Stimulated activated CD8-positive, alpha-beta memory T cell treated with anti-CD3 and anti-CD28 coated beads, Interleukin-15, amount 100 ng/mL, for 4 hours (primary cell): ENCODE measurements around the gene EFHC2.
"Not testable (repeated sequence)": the region's sequence is repeated elsewhere in the genome, so short reads cannot be mapped to it uniquely, and the experiment has no call there.

Source experiments
- DNase-seq, 2 donors: peaks; one replicate each; pipeline ENCODE4 v3.0.0-alpha.2; 2020; ENCODE audit warnings: low read depth in 2 of 2

Gene EFHC2

GRCh38 chrX:44234116-44234515 is 109.4 kb downstream of the EFHC2 start:
- DNase-seq: no peak

- no peak for DNase-seq
These were observed 111.4 kb downstream of the EFHC2 start for GRCh38 chrX:44232081-44232480.

DNA sequence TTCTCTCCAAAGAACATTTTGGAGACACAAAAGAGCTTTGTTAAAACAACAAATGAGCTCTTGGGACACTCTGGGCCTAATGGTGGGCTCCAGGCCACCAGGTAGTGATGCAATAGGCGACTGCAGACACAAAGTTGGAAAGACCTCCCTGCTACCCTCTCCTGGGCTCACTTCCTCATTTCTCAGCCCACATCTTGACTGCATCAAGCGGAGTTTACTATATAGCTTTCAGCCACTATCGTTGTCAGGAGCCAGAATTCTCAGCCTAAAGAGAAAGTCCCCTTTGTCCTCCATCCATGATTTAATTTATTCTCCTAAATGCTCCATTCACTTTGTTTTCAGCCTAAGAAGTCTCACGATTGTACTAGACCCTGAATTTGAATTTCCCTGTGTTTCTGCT is 114.9 kb downstream of the EFHC2 start:
- no peak for DNase-seq

DNA sequence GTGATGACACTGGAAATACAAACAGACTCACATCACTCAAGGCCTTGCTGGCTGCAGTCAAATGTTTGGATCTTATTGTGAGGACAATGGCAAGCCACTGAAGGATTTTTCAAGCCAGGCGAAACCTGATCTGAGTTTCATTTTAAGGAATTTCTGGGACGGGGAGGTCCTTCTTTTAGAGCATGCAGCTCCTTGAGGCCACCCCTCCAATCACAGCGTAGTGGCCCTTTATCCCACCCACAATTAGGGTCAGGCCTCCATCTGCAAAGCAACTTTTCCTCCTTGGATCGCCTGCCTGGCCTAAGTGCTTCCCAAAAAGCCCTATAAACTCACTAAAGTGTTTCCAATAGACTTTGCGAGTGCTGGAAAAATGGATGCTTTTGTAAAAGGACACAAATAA is 115.5 kb downstream of the EFHC2 start:
- DNase-seq: no peak

DNA sequence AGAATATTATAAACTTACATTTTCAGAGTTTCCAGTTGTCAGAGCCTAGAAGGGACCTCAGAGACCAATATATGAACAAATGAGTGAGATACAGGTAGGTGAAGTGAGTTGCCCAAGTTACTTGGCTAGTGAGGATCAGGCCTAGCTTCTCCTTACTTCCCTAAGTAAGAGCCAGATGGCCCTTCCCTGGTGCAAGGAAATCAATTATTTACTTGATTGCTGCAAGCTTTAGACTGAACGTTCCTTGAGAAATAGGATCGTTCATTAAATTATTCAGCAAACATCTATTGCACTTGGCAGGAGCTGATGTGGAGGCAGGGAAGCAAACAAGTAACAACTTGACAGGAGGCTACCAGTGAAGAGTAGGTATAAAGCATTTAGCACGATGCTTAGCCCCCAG is 117.8 kb downstream of the EFHC2 start:
- no peak for DNase-seq

- no peak for DNase-seq
These were observed 118.7 kb downstream of the EFHC2 start for GRCh38 chrX:44224760-44225159.

GRCh38 chrX:44223150-44223549 is 120.3 kb downstream of the EFHC2 start:
- no peak for DNase-seq

DNA sequence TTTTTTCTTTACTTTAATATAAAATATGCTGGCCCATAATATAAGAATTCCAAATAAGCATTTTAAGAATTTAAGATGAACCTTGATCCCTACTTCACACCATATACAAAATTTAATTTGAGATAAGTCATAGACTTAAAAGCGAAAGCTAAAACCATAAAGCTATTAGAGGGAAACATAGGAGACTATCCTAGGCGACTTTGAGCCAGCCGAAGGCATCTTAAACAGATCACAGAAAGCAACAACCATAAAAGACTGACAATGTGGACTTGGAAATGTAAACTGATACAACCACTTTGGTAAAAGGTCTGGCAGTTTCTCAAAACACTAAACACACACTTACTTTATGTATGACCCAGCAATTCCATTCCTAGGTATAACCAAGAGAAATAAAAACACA is 125.0 kb downstream of the EFHC2 start:
- no peak for DNase-seq

- no peak for DNase-seq
These were observed 127.3 kb downstream of the EFHC2 start for GRCh38 chrX:44216171-44216570.

- no peak for DNase-seq
These were observed 139.7 kb downstream of the EFHC2 start for GRCh38 chrX:44203791-44204190.

GRCh38 chrX:44202596-44202995 is 140.9 kb downstream of the EFHC2 start:
- no peak for DNase-seq

GRCh38 chrX:44189116-44189515 is 154.4 kb downstream of the EFHC2 start:
- no peak for DNase-seq

DNA sequence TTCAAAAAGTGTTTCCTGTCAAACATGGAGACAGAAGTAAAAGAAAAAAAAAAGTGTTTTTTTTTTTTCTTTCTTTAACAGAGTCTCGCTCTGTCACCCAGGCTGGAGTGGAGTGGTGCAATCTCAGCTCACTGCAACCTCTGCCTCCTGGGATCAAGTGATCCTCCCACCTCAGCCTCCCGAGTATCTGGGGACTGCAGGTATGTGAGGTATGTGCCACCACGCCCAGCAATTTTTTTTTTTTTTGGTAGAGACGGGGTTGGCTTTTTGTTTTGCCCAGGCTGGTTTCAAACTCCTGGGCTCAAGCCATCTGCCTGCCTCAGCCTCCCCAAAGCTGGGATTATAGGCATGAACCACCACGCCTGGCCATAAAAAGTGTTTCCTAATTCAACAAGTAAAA is 155.6 kb downstream of the EFHC2 start:
- DNase-seq: not testable (repeated sequence)

GRCh38 chrX:44183329-44183728 is 160.1 kb downstream of the EFHC2 start:
- DNase-seq: no peak

DNA sequence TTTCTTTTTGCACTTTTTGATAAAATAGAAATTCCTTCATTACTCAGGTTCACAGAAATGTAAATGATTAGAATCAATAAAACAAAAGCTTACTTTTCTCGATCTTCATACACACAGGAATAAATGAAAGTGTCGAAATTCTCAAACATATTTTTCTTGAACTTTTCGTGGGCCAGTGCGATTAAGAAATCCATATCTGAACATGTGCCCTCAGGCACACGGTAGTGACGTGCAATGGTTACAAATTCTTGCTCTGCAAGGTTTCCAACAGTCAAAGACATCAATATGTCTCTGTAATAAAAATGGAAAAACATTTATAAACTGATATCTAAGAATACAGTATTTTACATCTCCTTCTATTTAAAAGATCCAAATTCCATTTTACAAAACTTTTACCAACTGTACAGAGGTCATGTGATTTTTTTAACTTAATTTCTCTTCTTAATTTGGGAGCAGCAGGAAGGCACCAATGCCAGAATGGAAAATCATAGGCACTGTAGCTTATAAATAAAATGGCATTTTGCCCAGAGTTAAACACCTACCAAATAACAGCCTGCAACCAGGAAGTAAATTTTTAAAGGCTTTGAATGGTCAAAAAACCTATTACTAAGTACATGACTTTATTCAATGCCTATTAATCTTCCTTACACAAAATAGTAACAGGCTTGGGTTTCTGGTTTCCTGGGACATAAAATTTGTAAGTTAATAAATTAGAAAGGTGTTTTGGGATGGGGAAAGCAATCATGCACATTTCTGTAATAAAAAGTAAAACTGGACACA is 165.0 kb downstream of the EFHC2 start:
- DNase-seq: no peak

DNA sequence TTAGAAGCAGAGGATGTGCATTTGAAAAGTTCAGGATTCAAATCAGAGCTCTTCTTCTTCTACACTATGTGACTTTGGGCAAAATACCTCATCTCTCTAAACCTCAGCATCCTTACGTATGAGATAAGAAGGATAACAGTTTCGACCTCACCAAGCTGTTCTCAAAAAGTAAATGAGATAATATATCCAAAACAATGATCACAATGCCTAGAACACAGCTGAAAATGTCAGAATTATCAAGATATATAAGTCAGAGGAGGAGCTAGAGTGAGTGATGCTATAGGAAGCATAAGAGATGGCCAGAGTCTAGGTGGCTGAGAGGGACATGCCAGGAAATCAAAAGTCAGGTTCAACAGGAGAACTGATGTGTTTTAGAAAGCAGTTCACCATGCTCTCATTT is 168.0 kb downstream of the EFHC2 start:
- DNase-seq: no peak

DNA sequence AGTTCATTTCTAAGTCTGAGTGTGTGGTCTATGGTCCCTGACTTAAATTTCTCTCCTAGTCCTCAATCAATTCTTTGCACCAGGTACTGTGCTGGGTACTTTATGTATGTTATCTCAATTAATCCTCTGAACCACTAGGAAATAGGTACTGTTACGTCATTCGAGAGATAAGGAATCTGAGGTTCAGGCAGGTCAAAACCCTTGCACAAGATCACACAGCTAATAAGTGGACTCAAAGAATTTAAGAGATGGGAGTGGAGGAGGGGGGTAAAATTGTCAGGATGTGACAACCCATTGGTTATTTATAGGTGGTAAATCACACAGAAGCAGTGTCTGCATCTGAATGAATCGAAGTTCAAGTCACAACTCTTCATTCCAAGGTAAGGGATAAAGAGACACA is 169.4 kb downstream of the EFHC2 start:
- no peak for DNase-seq

GRCh38 chrX:44173219-44173618 is 170.3 kb downstream of the EFHC2 start:
- no peak for DNase-seq

GRCh38 chrX:44167116-44167515 is 176.4 kb downstream of the EFHC2 start:
- no peak for DNase-seq

DNA sequence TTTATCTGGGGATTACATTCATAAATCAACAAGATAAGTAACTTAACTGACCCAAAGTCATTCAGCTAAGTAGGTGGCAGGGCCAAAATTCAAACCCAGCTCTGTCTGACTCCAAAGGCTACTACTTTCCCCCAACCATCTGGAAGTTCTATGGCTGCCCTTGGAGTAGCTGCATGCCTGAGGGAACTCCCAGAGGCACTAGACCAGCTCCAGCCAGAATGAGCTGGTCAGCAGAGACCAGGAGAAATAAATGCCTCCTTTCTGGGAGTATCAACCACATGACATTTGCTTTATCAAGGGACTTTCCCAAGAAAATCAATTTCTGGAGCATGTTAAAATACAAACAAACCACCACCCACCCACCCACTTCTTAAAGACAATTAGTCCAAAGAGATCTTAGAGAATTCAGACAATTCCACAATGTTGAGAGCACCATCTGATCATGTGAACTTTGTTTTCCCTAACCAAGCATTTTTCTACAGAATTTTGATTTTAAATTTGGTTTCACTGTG is 180.5 kb downstream of the EFHC2 start:
- DNase-seq: no peak

GRCh38 chrX:44157858-44158257 is 185.6 kb downstream of the EFHC2 start:
- DNase-seq: no peak

DNA sequence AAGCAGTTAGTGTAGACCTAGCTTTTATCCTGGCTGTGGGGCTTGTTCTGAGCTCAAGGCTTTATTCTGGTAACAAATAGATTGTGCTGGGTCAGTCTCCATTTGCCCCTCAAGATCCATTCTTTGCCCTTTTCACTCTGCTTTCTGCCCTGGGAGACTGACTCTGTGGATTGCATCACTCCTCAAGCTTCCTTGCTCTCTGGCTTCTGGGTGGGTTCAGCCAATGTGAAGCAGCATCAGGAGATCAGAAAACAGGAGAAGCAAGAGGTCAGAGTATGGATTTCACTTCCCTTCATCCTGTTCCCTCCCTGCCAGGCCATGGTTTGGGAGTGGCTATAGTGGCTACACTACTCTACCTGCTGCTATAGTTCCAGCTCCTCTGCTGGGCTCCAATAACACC is 186.2 kb downstream of the EFHC2 start:
- no peak for DNase-seq

GRCh38 chrX:44156726-44157125 is 186.7 kb downstream of the EFHC2 start:
- DNase-seq: no peak

DNA sequence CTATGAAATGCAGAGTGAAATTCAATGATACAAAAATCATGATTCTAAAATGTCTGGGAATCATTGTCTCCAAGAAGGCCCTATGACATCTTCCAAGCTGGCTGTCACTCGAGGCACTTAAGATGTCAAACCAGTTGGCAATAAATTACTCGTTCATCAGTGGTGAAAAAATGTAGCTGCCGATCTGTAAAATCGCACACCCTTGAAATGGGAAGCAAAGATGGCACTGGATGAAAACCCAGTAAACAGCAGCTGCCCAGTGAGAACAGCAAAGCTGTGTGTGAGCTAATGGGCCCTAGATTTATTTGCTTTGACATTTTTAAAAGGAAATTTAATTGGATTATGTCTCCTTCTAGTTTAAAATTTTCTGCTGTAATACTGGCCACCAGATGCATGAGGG is 188.3 kb downstream of the EFHC2 start:
- DNase-seq: no peak
